Esophagus squamous epithelium (tissue), 5 donors: ENCODE results near the gene STIL. TPM values are rescaled to one million over a fixed set of nuclear protein-coding genes. Genes with fewer than 3 reads are reported as not detected.
"Not testable (repeated sequence)": the region's sequence is repeated elsewhere in the genome, so short reads cannot be mapped to it uniquely, and the experiment has no call there.

Experiments
- DNase-seq: peaks from one replicate; lab custom pipeline; 2025; lab: John Stamatoyannopoulos, UW
- H3K27ac ChIP-seq, 4 donors: fragments of 200-600 bp; sonication (generic); one replicate each; pipeline ENCODE4 v1.5.1; 2016 to 2019; ENCODE audit warnings: mild to moderate bottlenecking in 1 of 4
- H3K27me3 ChIP-seq, 4 donors: fragments of 200-600 bp; sonication (generic); 1 replicate in 3 of 4; 2 replicates in 1 of 4; pipeline versions ENCODE4 v1.5.1 to v1.6.0; 2017 to 2021; ENCODE audit warnings: antibody characterized with exemption in 1 of 4
- H3K36me3 ChIP-seq, 3 donors: fragments of 200-600 bp; sonication (generic); one replicate each; pipeline ENCODE4 v1.5.1; 2016 to 2019
- H3K4me1 ChIP-seq, 3 donors: fragments of 200-600 bp; sonication (generic); one replicate each; pipeline ENCODE4 v1.5.1; 2017 to 2019
- H3K4me3 ChIP-seq, 4 donors: fragments of 200-600 bp; sonication (generic); 1 replicate in 3 of 4; 2 replicates in 1 of 4; pipeline ENCODE4 v1.5.1; 2016 to 2019; ENCODE audit warnings: mild to moderate bottlenecking in 2 of 4, moderate library complexity in 1 of 4
- H3K9me3 ChIP-seq, 3 donors: fragments of 200-600 bp; sonication (generic); one replicate each; pipeline ENCODE4 v1.5.1; 2016 to 2019
- POLR2A ChIP-seq, 4 donors: fragments of 450-650 bp; IDR thresholded peaks; one replicate each; pipeline ENCODE4 v1.6.1; 2017; ENCODE audit warnings: antibody characterized with exemption in 4 of 4, mild to moderate bottlenecking in 4 of 4, moderate library complexity in 3 of 4
- WGBS, 2 donors: methylation state at CpG; one replicate each; pipeline ENCODE4 v1.1.5; 2018; 5-methylcytosine and 5-hydroxymethylcytosine counted together
- intact Hi-C: fragments of 100-400 bp; cut with DNase I; formaldehyde crosslinking; loops from one replicate; pipeline ENCODE4 v1.15.0; 2022
- total RNA-seq, 4 donors: library from RNA; depleted of rRNA; stranded (reverse); fragments of >200 nt; gene quantifications; one replicate each; pipeline ENCODE4 v1.1.0, GENCODE V29; 2016
- TF ChIP-seq, protein P1 (sequence below), 6 experiments: fragments of 450-650 bp in 4 of 6; fragments of 200-600 bp in 2 of 6; sonication (generic) in 2 of 6; IDR thresholded peaks; one replicate each; pipeline ENCODE4 v1.5.1; 2016 to 2019; ENCODE audit warnings: antibody characterized with exemption in 6 of 6, mild to moderate bottlenecking in 4 of 6, moderate library complexity in 4 of 6
- donor health status: DM: yes; HTN: yes; CAD: no.

The STIL gene
- total RNA-seq, 4 donors from 2014 or later: 4.2 to 15.1 (median 6.8) TPM

DNA sequence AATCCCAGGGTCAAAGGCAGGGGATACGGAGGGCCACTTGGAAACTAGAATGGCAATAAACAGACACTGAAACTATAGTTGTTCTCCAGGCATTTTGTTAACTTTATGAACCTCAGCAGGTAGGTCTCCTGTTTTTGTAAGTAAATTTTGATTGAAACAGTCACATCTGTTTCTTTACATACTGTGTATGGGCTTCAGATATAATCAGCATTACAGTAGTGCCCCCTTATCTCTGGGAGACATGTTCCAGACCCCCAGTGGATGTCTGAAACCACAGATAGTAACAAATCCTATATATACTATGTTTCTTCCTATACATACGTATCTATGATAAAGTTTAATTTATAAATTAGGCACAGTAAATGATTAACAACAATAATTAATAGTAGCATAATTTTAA, 11.5 kb downstream of the STIL start:
- H3K27ac ChIP-seq: no peak overlapping the region
- H3K4me1 ChIP-seq: peaks cover 0 to 10% (median 0%) of the 10 kb centered on the region in 3 donors
- no peak for DNase-seq
- no peaks in the 10 kb centered on the region for H3K9me3 ChIP-seq
- H3K4me3 ChIP-seq: no peak overlapping the region
- intact Hi-C loops: no loop called here
- WGBS, 2 donors: 94 to 100% methylated on average over 2 of the region's 2 CpGs
- H3K27me3 ChIP-seq: no peaks in the 10 kb centered on the region
- peaks cover 0 to 29% (median 6%) of the 10 kb centered on the region in 3 donors for H3K36me3 ChIP-seq
- TF ChIP-seq, protein P1, sequence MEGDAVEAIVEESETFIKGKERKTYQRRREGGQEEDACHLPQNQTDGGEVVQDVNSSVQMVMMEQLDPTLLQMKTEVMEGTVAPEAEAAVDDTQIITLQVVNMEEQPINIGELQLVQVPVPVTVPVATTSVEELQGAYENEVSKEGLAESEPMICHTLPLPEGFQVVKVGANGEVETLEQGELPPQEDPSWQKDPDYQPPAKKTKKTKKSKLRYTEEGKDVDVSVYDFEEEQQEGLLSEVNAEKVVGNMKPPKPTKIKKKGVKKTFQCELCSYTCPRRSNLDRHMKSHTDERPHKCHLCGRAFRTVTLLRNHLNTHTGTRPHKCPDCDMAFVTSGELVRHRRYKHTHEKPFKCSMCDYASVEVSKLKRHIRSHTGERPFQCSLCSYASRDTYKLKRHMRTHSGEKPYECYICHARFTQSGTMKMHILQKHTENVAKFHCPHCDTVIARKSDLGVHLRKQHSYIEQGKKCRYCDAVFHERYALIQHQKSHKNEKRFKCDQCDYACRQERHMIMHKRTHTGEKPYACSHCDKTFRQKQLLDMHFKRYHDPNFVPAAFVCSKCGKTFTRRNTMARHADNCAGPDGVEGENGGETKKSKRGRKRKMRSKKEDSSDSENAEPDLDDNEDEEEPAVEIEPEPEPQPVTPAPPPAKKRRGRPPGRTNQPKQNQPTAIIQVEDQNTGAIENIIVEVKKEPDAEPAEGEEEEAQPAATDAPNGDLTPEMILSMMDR (IDR thresholded peaks at IDR 0.05): no peak
- TF ChIP-seq POLR2A (IDR thresholded peaks at IDR 0.05): no peak

DNA sequence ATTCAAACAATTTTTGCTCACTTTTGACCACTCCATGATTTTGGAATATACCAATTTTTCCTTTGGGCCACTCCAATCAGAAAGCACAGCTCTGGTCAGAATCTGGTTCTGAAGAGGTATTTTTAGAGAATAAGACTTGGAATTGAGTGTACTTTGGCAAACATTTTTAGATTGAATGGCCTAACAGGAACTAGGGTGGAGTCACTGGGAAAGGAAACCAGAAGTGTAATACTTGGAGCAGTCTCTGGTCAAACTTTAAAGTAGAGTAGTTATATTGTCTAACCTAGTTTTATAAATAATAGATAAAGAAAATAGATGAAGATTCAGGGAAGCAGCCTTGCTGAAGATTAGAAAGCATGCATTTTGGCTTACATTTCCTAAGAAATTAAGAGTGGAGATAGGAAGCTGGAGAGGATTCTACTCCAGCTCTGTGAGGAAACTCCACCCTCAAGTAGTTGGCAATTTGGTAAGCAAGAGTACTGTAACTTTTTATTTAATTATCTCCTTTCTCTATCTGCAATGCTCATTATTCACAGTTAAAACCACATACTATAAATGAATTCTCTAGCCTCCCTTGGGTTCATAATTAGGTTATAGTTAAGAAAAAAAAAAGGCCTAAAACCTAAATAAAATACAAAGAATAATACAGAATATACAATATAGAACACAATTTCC, 15.8 kb downstream of the STIL start:
- Histone ChIP-seq H3K27ac (peak overlapping the region in 2 of 4 donors; percentile 19 to 52), H3K4me3 (no peak overlapping the region), H3K27me3 (no peaks in the 10 kb centered on the region), H3K4me1 (peaks cover 0 to 12% (median 0%) of the 10 kb centered on the region in 3 donors), H3K9me3 (no peaks in the 10 kb centered on the region), H3K36me3 (peaks cover 0 to 30% (median 6%) of the 10 kb centered on the region in 3 donors)
- DNase-seq: no peak
- intact Hi-C loops: no loop called here
- no peak for TF ChIP-seq POLR2A (IDR thresholded peaks at IDR 0.05)
- TF ChIP-seq, protein P1 (IDR thresholded peaks at IDR 0.05): no peak

DNA sequence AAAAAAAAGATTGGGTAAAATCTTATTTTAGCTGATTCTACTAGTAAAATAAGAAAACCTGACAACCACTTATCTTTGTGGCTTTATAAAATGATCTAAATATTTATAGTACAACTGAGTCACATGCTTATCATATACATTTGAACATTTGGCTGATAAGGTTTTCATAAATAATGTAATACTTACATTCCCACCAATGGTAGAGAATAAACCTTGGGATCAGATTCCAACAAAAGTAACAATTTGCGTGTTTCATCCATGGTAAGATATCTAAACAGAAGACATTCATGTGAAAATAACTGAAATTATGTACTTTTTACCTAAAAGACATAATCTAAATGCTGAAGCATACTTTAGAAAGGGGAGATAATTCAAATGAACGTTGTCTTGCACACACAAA, 18.4 kb downstream of the STIL start:
- no peaks in the 10 kb centered on the region for H3K27me3 ChIP-seq
- TF ChIP-seq, protein P1 (IDR thresholded peaks at IDR 0.05): no peak
- TF ChIP-seq POLR2A (IDR thresholded peaks at IDR 0.05): no peak
- intact Hi-C loops: no loop called here
- H3K9me3 ChIP-seq: no peaks in the 10 kb centered on the region
- no peak overlapping the region for H3K4me3 ChIP-seq
- H3K4me1 ChIP-seq: peaks cover 0 to 12% (median 0%) of the 10 kb centered on the region in 3 donors
- H3K27ac ChIP-seq: no peak overlapping the region
- no peak for DNase-seq
- WGBS, 2 donors: 83 to 84% methylated on average over 2 of the region's 2 CpGs
- peaks cover 0 to 16% (median 0%) of the 10 kb centered on the region in 3 donors for H3K36me3 ChIP-seq

DNA sequence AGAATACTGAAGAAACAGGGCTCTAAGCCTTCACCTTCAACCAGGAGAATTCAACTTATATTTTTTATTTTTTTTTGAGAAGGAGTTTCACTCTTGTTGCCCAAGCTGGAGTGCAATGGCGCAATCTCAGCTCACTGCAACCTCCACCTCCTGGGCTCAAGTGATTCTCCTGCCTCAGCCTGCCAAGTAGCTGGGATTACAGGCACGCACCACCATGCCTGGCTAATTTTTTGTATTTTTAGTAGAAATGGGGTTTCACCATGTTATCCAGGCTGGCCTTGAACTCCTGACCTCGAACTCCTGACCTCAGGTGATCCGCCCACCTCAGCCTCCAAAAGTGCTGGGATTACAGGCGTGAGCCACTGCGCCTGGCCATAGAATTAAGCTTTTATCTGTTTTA, 19.1 kb downstream of the STIL start:
- H3K36me3 ChIP-seq: peaks cover 0 to 13% (median 0%) of the 10 kb centered on the region in 3 donors
- DNase-seq, H3K27me3 ChIP-seq, H3K9me3 ChIP-seq, H3K4me3 ChIP-seq, intact Hi-C loops, H3K27ac ChIP-seq: not testable (repeated sequence)
- H3K4me1 ChIP-seq: peaks cover 0 to 12% (median 0%) of the 10 kb centered on the region in 3 donors
- 92 to 98% methylated on average over 6 of the region's 6 CpGs for WGBS, 2 donors

DNA sequence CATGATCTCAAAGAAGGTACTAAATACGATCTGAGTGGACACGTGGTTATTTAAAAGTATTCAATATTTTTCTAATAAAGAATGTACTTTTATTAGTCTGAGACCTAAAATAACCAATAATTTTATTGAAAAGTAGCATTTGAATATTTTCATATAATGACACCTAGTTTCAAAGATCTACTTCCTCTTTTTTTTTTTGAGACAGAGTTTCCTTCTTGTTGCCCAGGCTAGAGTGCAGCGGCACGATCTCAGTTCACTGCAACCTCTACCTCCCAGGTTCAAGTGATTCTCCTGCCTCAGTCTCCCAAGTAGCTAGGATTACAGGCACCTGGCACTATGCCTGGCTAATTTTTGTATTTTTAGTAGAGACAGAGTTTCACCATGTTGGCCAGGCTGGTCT, 25.8 kb downstream of the STIL start:
- H3K9me3 ChIP-seq, H3K36me3 ChIP-seq, H3K27me3 ChIP-seq, H3K4me1 ChIP-seq, DNase-seq, H3K27ac ChIP-seq, intact Hi-C loops, H3K4me3 ChIP-seq: not testable (repeated sequence)
- WGBS, 2 donors: 74 to 91% methylated on average over 4 of the region's 4 CpGs

DNA sequence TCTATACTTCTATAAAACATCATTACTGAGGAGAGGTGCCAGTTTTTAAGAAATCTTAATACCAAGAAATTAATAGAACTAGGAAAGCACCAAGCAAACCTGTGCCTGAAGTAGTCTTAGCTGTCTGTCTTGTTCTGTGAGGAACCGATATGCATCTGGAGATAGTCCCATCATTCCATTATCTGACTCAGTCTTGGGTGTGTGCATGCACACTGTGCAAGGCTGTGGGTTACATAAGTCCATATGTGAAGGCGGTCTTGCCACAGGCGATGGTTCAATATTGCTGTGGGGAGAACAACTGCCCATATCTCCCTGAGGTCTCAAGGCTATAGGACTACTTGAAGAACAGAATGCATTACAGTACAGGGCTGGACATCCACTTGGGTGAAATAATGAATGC, 33.8 kb downstream of the STIL start:
- Histone ChIP-seq H3K36me3 (peaks cover 0 to 17% (median 0%) of the 10 kb centered on the region in 3 donors), H3K27me3 (no peaks in the 10 kb centered on the region), H3K27ac (no peak overlapping the region), H3K4me1 (no peaks in the 10 kb centered on the region), H3K4me3 (no peak overlapping the region), H3K9me3 (no peaks in the 10 kb centered on the region)
- TF ChIP-seq POLR2A (IDR thresholded peaks at IDR 0.05): no peak
- intact Hi-C loops: no loop called here
- DNase-seq: no peak
- WGBS, 2 donors: 73 to 79% methylated on average over 2 to 3 of the region's 3 CpGs
